Hematopoietic multipotent progenitor cell (in vitro differentiated cells): Measurements from ENCODE around the gene KCNC1. TPM values are rescaled to one million over a fixed set of nuclear protein-coding genes. Genes with fewer than 3 reads are reported as not detected.

Experiments used
- DNase-seq, 3 donors: peaks; one replicate each; pipeline ENCODE4 v3.0.0-alpha.2; 2011 to 2015; ENCODE audit warnings: low read depth in 2 of 3, low spot score in 2 of 3
- total RNA-seq: library from RNA; depleted of rRNA; stranded (reverse); fragments of >200 nt; gene quantifications from one replicate; pipeline ENCODE4 v1.2.3, GENCODE V29; 2012

KCNC1 gene
- total RNA-seq, 1 donor, result under 0.01 TPM

DNA sequence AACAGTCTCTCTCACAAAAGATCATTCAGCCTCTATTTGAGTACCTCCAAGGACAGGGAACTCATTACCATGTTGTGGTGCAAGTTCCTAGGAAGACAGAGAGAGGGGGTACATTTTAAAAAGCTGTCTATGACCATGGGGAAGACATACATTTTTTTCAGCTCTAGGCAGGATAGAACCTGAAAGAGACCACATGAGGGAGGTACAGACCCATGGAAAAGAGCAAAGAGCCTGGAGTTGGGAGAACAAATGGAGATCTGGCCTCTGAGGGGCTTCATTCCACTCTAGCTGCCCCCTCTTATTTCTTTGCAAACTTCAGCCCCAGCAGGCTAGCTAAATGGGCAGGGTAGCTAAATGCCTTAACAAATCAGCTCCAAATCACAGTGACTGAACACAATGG, 36.3 kb downstream of the KCNC1 start:
- DNase-seq, result no peak

DNA sequence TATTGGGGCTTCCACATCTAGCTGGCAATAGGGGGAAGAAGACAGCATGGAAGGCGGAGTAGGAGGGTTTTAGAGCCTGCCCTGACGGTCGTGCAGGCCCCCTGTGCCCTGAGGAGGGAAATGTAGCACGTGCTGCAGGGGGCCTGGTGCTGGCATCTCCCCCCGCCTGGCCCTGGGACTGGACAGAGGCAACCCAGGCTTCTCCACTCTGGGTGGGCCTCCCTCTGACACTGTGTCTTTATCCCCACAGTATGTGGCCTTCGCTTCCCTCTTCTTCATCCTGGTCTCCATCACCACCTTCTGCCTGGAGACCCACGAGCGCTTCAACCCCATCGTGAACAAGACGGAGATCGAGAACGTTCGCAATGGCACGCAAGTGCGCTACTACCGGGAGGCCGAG, 36.8 kb downstream of the KCNC1 start:
- no peak for DNase-seq

DNA sequence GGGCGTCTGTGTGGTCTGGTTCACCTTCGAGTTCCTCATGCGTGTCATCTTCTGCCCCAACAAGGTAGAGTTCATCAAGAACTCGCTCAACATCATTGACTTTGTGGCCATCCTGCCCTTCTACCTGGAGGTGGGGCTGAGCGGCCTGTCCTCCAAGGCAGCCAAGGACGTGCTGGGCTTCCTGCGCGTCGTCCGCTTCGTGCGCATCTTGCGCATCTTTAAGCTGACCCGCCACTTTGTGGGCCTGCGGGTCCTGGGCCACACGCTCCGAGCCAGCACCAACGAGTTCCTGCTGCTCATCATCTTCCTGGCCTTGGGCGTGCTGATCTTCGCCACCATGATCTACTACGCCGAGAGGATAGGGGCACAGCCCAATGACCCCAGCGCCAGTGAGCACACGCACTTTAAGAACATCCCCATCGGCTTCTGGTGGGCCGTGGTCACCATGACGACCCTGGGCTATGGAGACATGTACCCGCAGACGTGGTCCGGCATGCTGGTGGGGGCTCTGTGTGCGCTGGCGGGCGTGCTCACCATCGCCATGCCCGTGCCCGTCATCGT, 37.3 kb downstream of the KCNC1 start:
- DNase-seq, result no peak

DNA sequence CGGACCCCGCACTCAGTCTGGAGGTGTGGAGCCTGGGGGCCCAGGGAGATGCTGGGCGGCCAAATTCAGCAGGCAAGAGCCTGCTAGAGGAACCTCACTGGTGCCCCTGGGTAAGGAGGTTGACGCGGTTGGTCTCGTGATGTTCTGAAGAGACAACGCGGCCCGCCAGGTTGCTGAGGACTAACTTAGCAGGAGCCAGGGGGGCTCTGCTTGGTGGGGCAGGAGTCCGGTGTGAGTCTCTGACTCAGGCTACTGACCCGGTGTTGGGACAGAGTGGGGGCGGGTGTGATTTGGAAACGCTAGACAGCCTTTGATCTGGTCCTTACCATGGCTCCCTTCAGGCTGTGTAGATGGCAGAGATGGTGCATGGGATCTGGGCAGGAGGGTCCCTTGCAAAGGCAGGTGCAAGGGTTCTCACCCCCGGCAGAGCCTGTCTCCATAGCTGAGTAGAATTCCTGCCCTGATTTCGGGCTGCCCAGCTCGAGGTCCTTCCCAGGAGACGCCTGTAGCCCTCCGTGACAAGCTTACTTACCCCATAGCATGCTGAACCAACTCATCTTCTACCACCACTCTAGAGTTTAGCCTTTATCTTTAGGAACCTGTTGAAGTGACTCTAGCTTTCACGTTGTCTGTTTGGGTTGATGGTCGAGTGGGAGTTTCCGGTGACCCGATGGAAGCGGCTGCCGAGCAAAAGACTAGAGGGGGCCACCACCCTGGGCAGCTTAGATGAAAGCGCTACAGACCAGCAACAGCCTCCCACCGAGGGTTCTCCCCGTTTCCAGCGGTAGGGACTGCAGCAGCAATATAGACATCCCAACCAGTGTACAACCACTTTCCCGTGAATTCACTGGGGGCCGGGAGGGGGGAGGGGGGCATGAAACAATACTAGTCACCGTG, 38.4 kb downstream of the KCNC1 start:
- DNase-seq, result no peak

DNA sequence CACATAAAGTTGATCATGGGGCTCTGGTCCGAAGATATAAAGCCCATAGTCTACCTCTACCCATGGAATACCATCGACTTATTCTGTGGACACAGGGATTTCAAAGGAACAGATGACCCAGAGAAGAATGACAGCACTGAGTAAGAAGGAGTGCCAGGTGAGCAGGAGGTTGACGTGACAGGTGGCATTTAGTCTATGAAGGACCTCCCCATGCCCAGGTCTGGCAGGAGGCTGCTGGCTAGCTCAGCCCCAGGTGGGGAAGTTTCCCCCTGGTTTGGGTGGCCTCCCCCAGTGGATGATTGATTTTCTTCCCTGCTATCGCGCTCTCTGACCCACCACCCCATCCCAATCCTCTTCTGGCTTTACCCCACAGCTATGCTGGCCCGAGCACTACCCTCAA, 39.1 kb downstream of the KCNC1 start:
- DNase-seq, result no peak

DNA sequence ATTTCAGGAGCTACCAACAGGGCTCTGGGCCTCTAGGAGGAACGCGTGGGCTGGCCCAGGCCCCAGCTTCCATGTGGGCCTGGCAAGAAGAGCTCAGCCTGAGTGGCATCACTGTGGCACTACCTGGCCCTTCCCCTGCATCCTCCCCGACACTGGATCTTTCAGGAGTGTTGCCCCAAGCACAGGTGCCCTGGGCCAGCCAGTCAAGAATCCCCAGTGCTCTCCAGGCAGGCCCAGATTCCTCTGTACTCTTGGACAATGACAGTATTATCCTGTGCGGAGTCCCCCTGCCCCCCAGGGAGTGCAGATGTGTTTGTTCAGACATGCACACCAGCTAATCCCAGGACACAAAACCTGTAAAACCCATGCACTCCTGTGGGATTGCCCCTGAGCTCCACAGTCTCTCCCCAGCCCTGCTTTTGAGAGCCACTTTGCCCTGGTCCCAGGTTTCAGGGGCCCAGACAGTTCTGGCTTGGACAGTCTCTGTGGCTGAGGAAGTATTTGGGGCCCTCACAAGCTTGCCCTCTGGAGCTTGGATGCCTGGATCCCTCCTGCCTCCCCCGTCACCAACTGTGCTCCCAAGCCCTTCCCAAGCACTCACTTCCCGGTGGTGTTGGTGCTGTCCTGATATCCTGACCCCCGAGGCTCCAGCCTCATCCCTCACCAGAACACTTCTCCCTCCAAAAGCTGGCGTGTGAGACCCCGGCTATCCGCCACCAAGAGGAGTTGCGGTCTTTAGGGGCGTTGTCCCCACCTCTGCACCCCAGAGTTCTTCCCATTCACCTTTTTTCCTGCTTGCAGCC, 39.9 kb downstream of the KCNC1 start:
- no peak for DNase-seq

DNA sequence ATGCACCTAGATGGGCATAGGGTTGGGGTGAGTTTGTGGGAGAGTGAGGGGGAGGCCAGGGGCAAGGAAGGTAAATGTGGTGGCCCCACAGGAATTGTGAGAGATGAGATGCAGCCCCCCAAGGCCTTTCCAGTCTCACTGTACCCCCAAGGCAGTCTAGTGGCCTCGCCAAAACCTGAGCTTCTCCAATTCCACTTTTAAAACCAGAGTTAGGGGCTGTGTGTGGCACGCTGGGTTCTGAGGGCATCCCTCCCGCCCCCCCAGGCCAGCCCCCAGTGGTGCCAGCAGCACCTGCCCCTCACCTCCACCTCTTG, 40.4 kb downstream of the KCNC1 start:
- DNase-seq, result no peak

GRCh38 chr11:17775507-17776211, 41.1 kb downstream of the KCNC1 start:
- no peak for DNase-seq

- no peak for DNase-seq
These were observed 41.8 kb downstream of the KCNC1 start for GRCh38 chr11:17776212-17776875.

DNA sequence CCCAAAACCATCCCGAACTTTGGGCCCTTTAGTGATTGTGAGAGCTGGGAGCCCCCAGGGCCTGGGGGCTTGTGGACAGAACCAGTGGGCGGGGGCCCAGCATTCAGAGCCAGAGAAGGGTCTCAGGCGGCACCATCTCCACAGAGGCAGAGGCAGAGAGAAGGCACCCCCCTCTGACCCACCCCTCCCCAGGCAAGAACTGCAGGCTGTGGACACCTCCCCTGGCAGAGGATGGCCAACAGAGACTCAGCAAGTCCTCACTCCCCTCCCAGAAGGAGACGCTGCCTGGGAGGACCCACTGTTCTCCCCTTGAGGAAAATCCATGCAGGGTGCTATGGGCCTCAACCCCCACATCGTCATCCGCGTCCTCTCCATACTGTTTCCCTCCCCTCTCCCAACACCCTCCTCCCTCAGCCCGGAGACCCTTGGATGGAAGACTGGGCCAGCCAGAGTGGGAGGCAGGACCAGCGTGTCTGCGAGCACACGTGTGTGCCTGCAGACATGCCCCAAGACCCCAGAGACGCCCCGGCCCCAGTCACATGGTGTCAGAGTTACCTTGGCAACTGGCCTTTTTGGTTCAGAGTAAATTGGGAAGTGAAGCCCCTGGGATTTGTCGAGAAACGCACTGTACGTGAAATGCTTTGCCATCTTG, 42.6 kb downstream of the KCNC1 start:
- no peak for DNase-seq

- no peak for DNase-seq
These were observed 43.1 kb downstream of the KCNC1 start for GRCh38 chr11:17777738-17778091.

DNA sequence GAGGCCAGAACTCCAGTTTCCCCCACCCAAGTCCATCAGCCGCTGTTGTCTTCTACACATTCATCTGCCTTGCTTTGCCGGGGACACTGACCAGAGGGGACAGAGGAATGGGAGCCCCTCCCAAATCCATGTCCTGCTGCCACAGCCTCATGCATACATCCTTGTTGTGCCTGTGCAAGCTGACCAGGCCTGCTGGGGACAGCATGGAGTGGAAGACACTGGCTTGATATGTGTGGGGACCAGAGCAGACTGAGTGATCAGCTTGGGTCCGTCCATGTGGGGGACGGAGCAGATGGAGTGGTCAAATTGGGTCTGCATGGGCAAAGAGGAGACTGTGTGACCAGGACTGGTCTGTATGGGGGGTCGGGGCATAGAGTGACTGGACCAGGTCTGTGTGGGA, 43.8 kb downstream of the KCNC1 start:
- no peak for DNase-seq

GRCh38 chr11:17778956-17779860, 44.6 kb downstream of the KCNC1 start:
- DNase-seq, result no peak

- DNase-seq, result no peak
These were observed 45.4 kb downstream of the KCNC1 start for GRCh38 chr11:17779861-17780594.

DNA sequence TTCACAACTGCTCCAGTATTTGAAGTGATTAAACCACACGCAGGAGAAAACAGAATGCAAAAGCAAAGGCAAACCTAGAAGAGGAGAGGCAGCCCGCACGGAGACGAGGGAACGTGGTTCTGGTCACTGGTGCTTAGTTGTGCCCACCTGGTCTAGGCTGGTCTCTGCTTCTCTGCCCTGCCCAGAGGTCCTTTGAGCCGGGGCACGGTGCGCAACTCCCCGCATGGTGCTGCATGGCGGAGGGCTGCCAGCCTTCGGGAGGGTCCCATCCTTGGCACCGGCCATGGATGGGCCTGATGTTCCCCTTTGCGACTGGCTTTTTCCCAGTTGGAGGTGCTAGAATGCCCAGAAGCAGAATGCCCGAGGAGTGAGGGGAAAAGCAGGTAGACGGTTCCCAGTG, 46.1 kb downstream of the KCNC1 start:
- DNase-seq, result no peak

DNA sequence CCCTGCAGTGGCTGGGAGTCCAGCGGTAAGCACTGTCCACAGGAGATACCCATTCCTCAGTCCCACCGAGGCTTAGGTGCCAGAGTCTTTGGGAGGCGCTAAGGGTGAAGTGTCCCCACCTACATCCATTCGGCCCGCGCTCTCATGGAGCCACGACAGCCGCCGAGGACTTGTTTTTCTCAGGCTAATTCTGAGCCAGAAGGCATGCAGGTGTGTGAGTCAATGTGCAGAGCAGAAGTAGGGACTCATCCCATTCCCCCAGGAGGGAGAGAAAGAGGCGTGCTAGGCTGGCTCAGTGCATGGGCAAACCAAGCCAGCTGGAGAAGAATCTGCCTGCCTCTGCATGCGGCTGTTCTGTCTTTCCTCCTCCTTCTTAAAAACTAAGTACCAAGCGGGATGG, 46.6 kb downstream of the KCNC1 start:
- no peak for DNase-seq

DNA sequence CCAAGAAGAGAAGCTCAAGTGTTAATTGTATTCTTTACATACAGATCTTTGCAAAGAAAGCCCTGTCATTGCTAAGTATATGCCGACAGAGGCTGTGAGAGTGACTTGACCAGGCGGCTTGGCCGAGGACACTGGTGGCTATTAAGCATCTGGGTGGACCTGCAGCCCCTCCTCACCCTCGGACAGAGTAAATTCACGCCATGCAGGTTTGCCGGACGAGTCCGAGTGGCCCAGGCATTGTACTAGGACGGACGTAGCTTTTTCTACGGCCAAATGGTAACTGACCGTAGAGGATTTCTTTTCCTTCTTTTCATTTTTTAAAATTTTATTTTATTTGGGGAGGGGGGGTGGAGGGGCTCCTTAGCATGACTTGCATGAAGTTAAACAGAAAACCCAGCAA, 47.0 kb downstream of the KCNC1 start:
- DNase-seq, result no peak

DNA sequence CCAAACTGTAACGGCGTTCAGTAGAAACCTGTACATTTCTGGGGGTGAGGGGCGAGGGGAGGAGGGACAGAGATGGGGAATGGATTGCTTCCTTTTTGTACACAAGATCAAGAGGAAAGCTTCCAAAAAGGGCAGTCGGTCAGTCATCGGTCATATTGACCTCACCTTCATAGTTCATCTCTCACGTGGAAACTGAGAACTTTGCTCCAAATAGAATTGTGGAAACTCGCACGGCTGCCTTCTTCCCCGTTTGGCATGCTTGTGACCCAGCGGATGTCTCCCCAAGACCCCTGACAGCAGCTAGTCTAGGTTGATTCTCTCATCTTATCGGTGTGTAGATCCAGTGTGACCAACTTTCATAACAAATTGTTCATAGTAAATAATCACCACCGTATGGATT, 47.6 kb downstream of the KCNC1 start:
- DNase-seq, result no peak
